ENCODE data around the gene BAHD1. TPM values are rescaled to one million over a fixed set of nuclear protein-coding genes. Genes with fewer than 3 reads are reported as not detected.

Gene BAHD1
- total and polyA plus RNA-seq, 2 donors (not counting 1 experiment from before 2014, with no cell fraction given), result 3.3 to 5.6 TPM

DNA sequence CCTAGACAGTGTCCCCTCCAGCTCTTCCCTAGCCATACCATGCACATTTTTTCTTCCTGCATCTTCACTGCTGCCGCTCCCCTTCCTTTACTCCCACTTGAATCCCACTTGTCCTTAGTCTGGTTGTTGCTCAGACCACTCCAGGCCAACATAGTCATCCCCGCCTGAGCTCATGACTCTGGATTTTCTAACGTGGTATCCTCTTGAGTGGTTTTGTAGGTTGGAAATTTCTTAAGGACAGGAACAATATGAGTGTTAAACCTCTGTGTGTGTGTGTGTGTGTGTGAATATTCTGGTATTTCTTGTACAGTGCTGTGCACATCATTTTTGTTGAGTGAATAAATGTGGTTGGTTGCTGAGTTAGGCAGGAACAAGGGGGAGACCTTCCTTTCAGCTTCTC lies 3.1 kb downstream of the BAHD1 start:
- Histone ChIP-seq H3K79me2 (ENCODE audit: control insufficient read depth, insufficient read depth, low read length) (peaks cover 10% of the 10 kb centered on the region), H3K4me1 (ENCODE audit: control insufficient read depth, extremely low read depth, insufficient read depth, low read length) (peaks cover 11% of the 10 kb centered on the region), H3K4me3 (replicated peaks in 1 of 4; ENCODE audit: control extremely low read depth in 1 of 4, insufficient read depth in 1 of 4, low read depth in 3 of 4, low read length in 4 of 4) (no peak overlapping the region), H4K20me1 (ENCODE audit: control insufficient read depth, extremely low read depth, insufficient read depth, low read length) (peaks cover 3% of the 10 kb centered on the region), H3K9ac (ENCODE audit: insufficient read depth, low read length) (no peak overlapping the region), H3K4me2 (ENCODE audit: extremely low read depth, insufficient read depth, low read length) (no peak overlapping the region), H2AFZ (ENCODE audit: low read length) (no peak overlapping the region), H3K27me3 (ENCODE audit: control insufficient read depth, insufficient read depth, low read length) (peaks cover 13% of the 10 kb centered on the region), H3K36me3 (ENCODE audit: control insufficient read depth, insufficient read depth, low read length) (no peaks in the 10 kb centered on the region), H3K9me3 (ENCODE audit: control insufficient read depth, insufficient read depth, low read depth, low read length) (no peaks in the 10 kb centered on the region), H3K27ac (ENCODE audit: insufficient read depth, low read length) (no peak overlapping the region)
- no peak for TF ChIP-seq EZH2 (IDR thresholded peaks at IDR 0.05; ENCODE audit: low read length, missing control alignments)
- DNase-seq (ENCODE audit: low read depth in 2 of 2), result peak in 1 of 2 donors; percentile 85

DNA sequence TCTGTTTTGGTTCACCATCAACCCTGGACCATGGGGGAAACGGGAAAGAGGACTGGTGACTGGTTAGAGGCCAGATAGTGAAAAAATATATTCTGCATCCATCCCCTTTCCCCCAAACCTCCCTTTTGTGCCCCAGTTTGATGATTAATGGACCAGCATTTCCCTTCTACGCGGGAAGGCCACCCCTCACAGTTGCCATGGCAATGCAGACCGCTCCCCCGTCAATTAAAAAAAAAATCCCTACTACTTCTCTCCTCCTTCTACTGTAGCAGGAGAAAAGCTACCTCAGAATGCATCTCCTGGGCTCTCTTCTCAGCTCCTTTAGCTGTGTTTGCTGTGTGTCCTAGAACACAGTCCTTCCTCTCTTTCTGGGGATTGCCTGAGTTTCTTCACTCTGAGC lies 4.0 kb downstream of the BAHD1 start:
- peaks cover 10% of the 10 kb centered on the region for H3K79me2 ChIP-seq (ENCODE audit: control insufficient read depth, insufficient read depth, low read length)
- no peak overlapping the region for H2AFZ ChIP-seq (ENCODE audit: low read length)
- no peak overlapping the region for H3K9ac ChIP-seq (ENCODE audit: insufficient read depth, low read length)
- H3K4me3 ChIP-seq (replicated peaks in 1 of 4; ENCODE audit: control extremely low read depth in 1 of 4, insufficient read depth in 1 of 4, low read depth in 3 of 4, low read length in 4 of 4), result no peak overlapping the region
- H4K20me1 ChIP-seq (ENCODE audit: control insufficient read depth, extremely low read depth, insufficient read depth, low read length), result peaks cover 3% of the 10 kb centered on the region
- TF ChIP-seq EZH2 (IDR thresholded peaks at IDR 0.05; ENCODE audit: low read length, missing control alignments), result no peak
- TF ChIP-seq, protein P1, sequence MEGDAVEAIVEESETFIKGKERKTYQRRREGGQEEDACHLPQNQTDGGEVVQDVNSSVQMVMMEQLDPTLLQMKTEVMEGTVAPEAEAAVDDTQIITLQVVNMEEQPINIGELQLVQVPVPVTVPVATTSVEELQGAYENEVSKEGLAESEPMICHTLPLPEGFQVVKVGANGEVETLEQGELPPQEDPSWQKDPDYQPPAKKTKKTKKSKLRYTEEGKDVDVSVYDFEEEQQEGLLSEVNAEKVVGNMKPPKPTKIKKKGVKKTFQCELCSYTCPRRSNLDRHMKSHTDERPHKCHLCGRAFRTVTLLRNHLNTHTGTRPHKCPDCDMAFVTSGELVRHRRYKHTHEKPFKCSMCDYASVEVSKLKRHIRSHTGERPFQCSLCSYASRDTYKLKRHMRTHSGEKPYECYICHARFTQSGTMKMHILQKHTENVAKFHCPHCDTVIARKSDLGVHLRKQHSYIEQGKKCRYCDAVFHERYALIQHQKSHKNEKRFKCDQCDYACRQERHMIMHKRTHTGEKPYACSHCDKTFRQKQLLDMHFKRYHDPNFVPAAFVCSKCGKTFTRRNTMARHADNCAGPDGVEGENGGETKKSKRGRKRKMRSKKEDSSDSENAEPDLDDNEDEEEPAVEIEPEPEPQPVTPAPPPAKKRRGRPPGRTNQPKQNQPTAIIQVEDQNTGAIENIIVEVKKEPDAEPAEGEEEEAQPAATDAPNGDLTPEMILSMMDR (conservative IDR thresholded peaks at IDR 0.05 in 1 of 2, IDR thresholded peaks at IDR 0.05 in 1 of 2; ENCODE audit: low read depth in 1 of 2, low read length in 2 of 2), result no peak
- no peak overlapping the region for H3K4me2 ChIP-seq (ENCODE audit: extremely low read depth, insufficient read depth, low read length)
- H3K4me1 ChIP-seq (ENCODE audit: control insufficient read depth, extremely low read depth, insufficient read depth, low read length), result peaks cover 15% of the 10 kb centered on the region
- no peaks in the 10 kb centered on the region for H3K9me3 ChIP-seq (ENCODE audit: control insufficient read depth, insufficient read depth, low read depth, low read length)
- DNase-seq (ENCODE audit: low read depth in 2 of 2), result no peak
- no peak overlapping the region for H3K27ac ChIP-seq (ENCODE audit: insufficient read depth, low read length)
- H3K27me3 ChIP-seq (ENCODE audit: control insufficient read depth, insufficient read depth, low read length), result peaks cover 5% of the 10 kb centered on the region
- no peaks in the 10 kb centered on the region for H3K36me3 ChIP-seq (ENCODE audit: control insufficient read depth, insufficient read depth, low read length)

GRCh38 chr15:40445421-40445922 lies 4.7 kb downstream of the BAHD1 start:
- TF ChIP-seq EZH2 (IDR thresholded peaks at IDR 0.05; ENCODE audit: low read length, missing control alignments), result no peak
- TF ChIP-seq, protein P1 (conservative IDR thresholded peaks at IDR 0.05 in 1 of 2, IDR thresholded peaks at IDR 0.05 in 1 of 2; ENCODE audit: low read depth in 1 of 2, low read length in 2 of 2), result no peak
- Histone ChIP-seq H4K20me1 (ENCODE audit: control insufficient read depth, extremely low read depth, insufficient read depth, low read length) (peaks cover 3% of the 10 kb centered on the region), H3K4me2 (ENCODE audit: extremely low read depth, insufficient read depth, low read length) (peak overlapping the region; percentile 75)

More at GRCh38 chr15:40445421-40445922, 4.7 kb downstream of the BAHD1 start:
- H3K27me3 ChIP-seq (ENCODE audit: control insufficient read depth, insufficient read depth, low read length), result no peaks in the 10 kb centered on the region
- peaks cover 10% of the 10 kb centered on the region for H3K79me2 ChIP-seq (ENCODE audit: control insufficient read depth, insufficient read depth, low read length)
- no peaks in the 10 kb centered on the region for H3K36me3 ChIP-seq (ENCODE audit: control insufficient read depth, insufficient read depth, low read length)
- no peak overlapping the region for H3K27ac ChIP-seq (ENCODE audit: insufficient read depth, low read length)
- H3K9me3 ChIP-seq (ENCODE audit: control insufficient read depth, insufficient read depth, low read depth, low read length), result no peaks in the 10 kb centered on the region
- H2AFZ ChIP-seq (ENCODE audit: low read length), result no peak overlapping the region
- DNase-seq (ENCODE audit: low read depth in 2 of 2), result peak; percentile 55 to 77
- H3K4me3 ChIP-seq (replicated peaks in 1 of 4; ENCODE audit: control extremely low read depth in 1 of 4, insufficient read depth in 1 of 4, low read depth in 3 of 4, low read length in 4 of 4), result no peak overlapping the region
- H3K4me1 ChIP-seq (ENCODE audit: control insufficient read depth, extremely low read depth, insufficient read depth, low read length), result peaks cover 8% of the 10 kb centered on the region
- H3K9ac ChIP-seq (ENCODE audit: insufficient read depth, low read length), result no peak overlapping the region

Data from fibroblast of lung (primary cell).